ENCODE measurements around the gene SH2D7.

The SH2D7 gene

DNA sequence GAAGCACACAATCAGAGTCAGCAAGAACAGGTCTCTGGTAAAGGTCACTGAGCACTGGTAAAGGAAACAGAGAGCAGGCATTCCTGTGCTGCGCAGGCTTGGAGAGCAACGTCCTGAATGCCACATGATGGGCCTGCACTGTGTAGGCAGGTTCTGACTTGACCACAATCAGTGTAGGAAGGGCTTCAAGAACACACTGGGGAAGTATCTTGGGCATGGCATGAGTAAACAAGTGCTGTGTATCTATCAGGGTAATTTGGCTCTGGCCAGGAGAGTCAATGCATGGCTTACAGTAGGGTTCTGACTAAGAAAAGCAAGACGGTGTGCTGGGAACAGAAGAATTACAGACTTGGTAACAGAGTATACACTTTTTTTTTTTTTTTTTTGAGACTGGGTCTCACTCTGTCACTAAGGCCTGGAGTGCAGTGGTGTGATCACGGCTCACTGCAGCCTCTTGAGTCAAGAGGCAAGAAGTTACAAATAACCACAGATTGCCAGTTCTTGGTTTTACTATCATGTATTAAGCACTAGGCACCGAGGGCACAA, 45.5 kb upstream of the SH2D7 start:
- peaks cover 50% of the 10 kb centered on the region for H3K36me3 ChIP-seq (ENCODE audit: insufficient read depth, low read length)
- H3K4me1 ChIP-seq (ENCODE audit: insufficient read depth, low read length, poor library complexity, severe bottlenecking), result peaks cover 90% of the 10 kb centered on the region
- H3K9ac ChIP-seq (ENCODE audit: low read depth, low read length, poor library complexity, severe bottlenecking), result peak overlapping the region; percentile 93
- peak overlapping the region; percentile 67 for H3K4me3 ChIP-seq (ENCODE audit: low read length, poor library complexity, severe bottlenecking)
- peaks cover 65% of the 10 kb centered on the region for H3K79me2 ChIP-seq (ENCODE audit: insufficient read depth, low read length)
- peak overlapping the region; percentile 81 for H3K4me2 ChIP-seq (ENCODE audit: low read depth, low read length, poor library complexity, severe bottlenecking)
- no peaks in the 10 kb centered on the region for H3K9me2 ChIP-seq (replicated peaks; ENCODE audit: low read depth, low read length)
- H4K20me1 ChIP-seq (ENCODE audit: insufficient read depth, low read length, poor library complexity, severe bottlenecking), result no peaks in the 10 kb centered on the region
- no peaks in the 10 kb centered on the region for H3K9me3 ChIP-seq (ENCODE audit: insufficient read depth, low read depth, low read length)
- no peak overlapping the region for H2AFZ ChIP-seq (ENCODE audit: low read length)
- peaks cover 52% of the 10 kb centered on the region for H3F3A ChIP-seq (ENCODE audit: low read depth)
- TF ChIP-seq EZH2phosphoT487 (IDR thresholded peaks at IDR 0.05; ENCODE audit: borderline replicate concordance), result no peak
- TF ChIP-seq, protein P1, sequence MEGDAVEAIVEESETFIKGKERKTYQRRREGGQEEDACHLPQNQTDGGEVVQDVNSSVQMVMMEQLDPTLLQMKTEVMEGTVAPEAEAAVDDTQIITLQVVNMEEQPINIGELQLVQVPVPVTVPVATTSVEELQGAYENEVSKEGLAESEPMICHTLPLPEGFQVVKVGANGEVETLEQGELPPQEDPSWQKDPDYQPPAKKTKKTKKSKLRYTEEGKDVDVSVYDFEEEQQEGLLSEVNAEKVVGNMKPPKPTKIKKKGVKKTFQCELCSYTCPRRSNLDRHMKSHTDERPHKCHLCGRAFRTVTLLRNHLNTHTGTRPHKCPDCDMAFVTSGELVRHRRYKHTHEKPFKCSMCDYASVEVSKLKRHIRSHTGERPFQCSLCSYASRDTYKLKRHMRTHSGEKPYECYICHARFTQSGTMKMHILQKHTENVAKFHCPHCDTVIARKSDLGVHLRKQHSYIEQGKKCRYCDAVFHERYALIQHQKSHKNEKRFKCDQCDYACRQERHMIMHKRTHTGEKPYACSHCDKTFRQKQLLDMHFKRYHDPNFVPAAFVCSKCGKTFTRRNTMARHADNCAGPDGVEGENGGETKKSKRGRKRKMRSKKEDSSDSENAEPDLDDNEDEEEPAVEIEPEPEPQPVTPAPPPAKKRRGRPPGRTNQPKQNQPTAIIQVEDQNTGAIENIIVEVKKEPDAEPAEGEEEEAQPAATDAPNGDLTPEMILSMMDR (conservative IDR thresholded peaks at IDR 0.05; ENCODE audit: low read length), result no peak
- no peaks in the 10 kb centered on the region for H3K27me3 ChIP-seq (ENCODE audit: insufficient read depth, low read length, poor library complexity, severe bottlenecking)

DNA sequence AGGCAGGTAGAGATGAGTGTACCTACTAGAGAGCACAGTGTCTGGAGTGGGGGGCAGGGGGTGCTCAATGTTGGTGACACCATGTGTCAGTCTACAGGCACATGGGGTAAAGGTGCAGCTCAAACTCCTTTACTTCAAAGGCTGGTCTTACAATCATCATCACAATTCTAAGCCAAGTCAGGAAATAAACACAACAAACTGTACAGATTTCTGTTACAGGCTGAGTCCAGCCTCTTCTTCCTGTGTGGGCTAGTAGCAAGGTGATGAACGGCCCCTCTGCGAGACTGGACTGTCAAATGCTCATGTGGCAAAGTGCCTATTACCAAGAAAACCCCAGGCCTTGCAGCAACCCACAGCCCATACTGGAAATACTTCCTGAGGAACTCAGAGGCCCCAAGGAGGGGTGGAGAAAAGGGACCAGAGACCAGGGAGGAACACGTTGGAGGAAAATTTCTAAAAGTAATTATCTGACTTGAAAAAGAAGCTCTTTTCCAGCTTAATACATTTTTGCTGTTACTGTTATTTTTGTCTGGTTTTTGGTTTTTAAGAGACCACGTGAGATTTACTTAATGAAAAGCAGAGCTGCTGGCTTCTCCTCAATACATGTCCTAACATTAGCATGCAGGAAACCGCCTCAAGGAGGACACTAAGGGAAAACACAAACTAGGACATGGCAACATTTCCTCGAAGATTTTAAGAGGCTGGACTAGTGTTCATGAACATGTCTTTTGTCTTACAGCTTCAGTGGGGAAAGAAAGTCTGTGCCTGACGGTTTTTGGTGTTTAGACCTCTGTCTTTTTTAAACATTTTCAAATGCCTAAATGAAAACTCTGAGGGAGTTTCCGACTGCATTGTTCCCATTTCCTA, 44.4 kb upstream of the SH2D7 start:
- no peaks in the 10 kb centered on the region for H4K20me1 ChIP-seq (ENCODE audit: insufficient read depth, low read length, poor library complexity, severe bottlenecking)
- H3K9me2 ChIP-seq (replicated peaks; ENCODE audit: low read depth, low read length), result no peaks in the 10 kb centered on the region
- H3K4me2 ChIP-seq (ENCODE audit: low read depth, low read length, poor library complexity, severe bottlenecking), result peak overlapping the region; percentile 81
- peak overlapping the region; percentile 93 for H3K9ac ChIP-seq (ENCODE audit: low read depth, low read length, poor library complexity, severe bottlenecking)
- H3F3A ChIP-seq (ENCODE audit: low read depth), result peaks cover 58% of the 10 kb centered on the region
- peaks cover 48% of the 10 kb centered on the region for H3K36me3 ChIP-seq (ENCODE audit: insufficient read depth, low read length)
- no peaks in the 10 kb centered on the region for H3K27me3 ChIP-seq (ENCODE audit: insufficient read depth, low read length, poor library complexity, severe bottlenecking)
- peak overlapping the region; percentile 67 for H3K4me3 ChIP-seq (ENCODE audit: low read length, poor library complexity, severe bottlenecking)
- H3K79me2 ChIP-seq (ENCODE audit: insufficient read depth, low read length), result peaks cover 65% of the 10 kb centered on the region
- H3K4me1 ChIP-seq (ENCODE audit: insufficient read depth, low read length, poor library complexity, severe bottlenecking), result peaks cover 91% of the 10 kb centered on the region
- TF ChIP-seq EZH2phosphoT487 (IDR thresholded peaks at IDR 0.05; ENCODE audit: borderline replicate concordance), result no peak
- TF ChIP-seq, protein P1 (conservative IDR thresholded peaks at IDR 0.05; ENCODE audit: low read length), result no peak
- H2AFZ ChIP-seq (ENCODE audit: low read length), result no peak overlapping the region
- H3K9me3 ChIP-seq (ENCODE audit: insufficient read depth, low read depth, low read length), result no peaks in the 10 kb centered on the region

DNA sequence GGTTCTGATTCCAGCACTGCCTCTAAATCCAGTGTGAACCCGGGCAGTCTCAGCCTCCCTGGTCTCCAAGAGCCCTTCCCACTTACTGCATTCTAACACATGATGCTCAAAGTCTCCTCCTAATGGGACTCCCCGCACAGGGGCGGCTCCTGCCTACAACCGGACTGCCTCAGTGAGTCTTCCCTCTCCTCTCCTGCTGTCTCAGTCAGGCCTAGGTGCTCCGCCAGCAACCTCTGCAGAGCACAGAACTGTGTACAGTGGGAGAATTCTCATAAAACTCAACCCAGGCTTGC, 43.8 kb upstream of the SH2D7 start:
- Histone ChIP-seq H4K20me1 (ENCODE audit: insufficient read depth, low read length, poor library complexity, severe bottlenecking) (no peaks in the 10 kb centered on the region), H3K9me2 (replicated peaks; ENCODE audit: low read depth, low read length) (no peaks in the 10 kb centered on the region), H3K9ac (ENCODE audit: low read depth, low read length, poor library complexity, severe bottlenecking) (peak overlapping the region; percentile 93), H2AFZ (ENCODE audit: low read length) (no peak overlapping the region), H3K4me2 (ENCODE audit: low read depth, low read length, poor library complexity, severe bottlenecking) (peak overlapping the region; percentile 81), H3K79me2 (ENCODE audit: insufficient read depth, low read length) (peaks cover 65% of the 10 kb centered on the region), H3K27me3 (ENCODE audit: insufficient read depth, low read length, poor library complexity, severe bottlenecking) (no peaks in the 10 kb centered on the region), H3F3A (ENCODE audit: low read depth) (peaks cover 58% of the 10 kb centered on the region), H3K4me1 (ENCODE audit: insufficient read depth, low read length, poor library complexity, severe bottlenecking) (peaks cover 95% of the 10 kb centered on the region), H3K9me3 (ENCODE audit: insufficient read depth, low read depth, low read length) (no peaks in the 10 kb centered on the region), H3K36me3 (ENCODE audit: insufficient read depth, low read length) (peaks cover 48% of the 10 kb centered on the region), H3K4me3 (ENCODE audit: low read length, poor library complexity, severe bottlenecking) (peak overlapping the region; percentile 67)
- no peak for TF ChIP-seq EZH2phosphoT487 (IDR thresholded peaks at IDR 0.05; ENCODE audit: borderline replicate concordance)
- TF ChIP-seq, protein P1 (conservative IDR thresholded peaks at IDR 0.05; ENCODE audit: low read length), result no peak
